ENCODE data around the gene MRPS15.

The MRPS15 gene

DNA sequence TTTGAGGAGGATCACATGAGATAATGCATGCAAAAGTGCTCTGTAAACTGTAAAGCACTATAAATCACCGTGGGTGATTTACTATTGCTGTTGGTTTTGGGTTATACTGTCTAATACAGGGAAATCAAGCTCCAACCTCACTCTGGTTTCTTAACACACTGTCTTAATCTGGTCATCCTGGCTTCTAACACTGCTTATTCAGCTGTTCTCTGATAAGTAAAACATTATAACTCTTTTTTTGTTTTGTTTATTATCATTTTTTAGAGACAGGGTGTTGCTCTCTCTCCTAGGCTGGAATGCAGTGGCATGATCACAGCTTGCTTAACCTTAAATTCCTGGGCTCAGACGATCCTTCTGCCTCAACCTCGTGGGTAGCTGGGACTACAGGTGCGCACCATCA is 44.6 kb downstream of the MRPS15 start:
- DNase-seq (ENCODE audit: low spot score) = no peak

DNA sequence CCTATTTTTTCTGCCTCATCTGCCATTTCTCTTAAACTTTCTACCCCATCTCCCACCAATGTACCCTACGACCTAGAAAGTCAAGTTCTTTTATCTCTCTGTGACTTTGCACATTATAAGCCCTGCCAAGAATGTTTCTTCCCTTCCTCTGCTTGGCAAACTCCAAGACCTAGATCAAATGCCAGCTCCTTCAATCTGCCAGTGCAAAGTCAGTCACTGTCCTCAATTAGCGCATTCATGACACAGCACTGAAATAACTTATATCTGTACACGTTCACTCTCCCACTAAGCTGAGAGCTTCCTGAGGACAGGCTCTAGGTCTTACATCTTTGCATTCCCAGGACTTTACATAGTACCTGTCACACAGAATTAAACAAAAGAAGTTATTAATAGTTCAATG is 45.0 kb downstream of the MRPS15 start:
- no peak for DNase-seq (ENCODE audit: low spot score)

DNA sequence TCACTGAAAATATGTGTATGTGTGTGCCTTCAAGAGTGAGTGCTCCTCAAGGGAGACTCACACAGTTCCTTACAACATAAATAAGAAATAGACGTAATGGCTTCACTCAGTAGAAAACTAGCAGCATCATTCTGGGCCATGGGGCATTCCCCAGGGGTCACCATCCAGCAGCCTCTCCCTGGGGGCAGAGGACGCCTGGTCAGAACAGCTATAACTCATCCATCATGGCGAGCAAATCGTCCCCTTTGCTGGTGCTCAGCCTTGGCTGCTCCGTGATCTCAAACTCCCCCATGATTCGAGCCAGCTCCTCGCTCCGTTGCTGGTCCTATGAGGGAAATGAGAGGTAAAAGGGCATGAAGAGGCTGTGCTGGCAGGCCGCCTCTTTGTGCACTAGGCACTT is 46.3 kb downstream of the MRPS15 start:
- DNase-seq (ENCODE audit: low spot score) = no peak

DNA sequence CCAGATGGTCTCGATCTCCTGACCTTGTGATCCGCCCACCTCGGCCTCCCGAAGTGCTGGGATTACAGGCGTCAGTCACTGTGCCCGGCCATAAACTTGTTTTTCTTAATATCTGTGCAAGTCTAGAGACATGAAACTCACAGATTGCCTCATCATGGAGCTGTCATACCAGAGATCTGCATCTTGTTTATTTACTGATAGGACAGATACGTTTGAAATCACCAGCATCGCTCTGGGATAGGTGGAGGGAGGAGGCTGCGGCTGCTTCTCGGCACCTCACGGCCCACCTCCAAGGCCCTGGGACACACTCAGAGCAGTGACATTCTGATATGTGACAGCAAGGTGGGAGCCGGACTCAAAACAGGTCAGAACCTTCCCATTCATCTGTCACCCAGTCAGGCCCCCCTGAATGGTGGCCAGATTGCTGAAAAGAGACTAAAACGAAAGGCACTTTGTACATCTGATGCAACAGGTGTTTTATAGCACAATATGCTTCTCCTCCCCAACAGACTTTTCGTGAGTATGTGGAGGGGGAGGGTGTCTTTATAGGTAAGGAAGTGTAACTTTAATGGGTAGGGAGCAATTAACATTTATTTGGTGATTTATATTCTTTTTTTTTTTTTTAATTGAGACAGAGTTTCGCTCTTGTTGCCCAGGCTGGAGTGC is 48.4 kb downstream of the MRPS15 start:
- DNase-seq (ENCODE audit: low spot score) = no peak

DNA sequence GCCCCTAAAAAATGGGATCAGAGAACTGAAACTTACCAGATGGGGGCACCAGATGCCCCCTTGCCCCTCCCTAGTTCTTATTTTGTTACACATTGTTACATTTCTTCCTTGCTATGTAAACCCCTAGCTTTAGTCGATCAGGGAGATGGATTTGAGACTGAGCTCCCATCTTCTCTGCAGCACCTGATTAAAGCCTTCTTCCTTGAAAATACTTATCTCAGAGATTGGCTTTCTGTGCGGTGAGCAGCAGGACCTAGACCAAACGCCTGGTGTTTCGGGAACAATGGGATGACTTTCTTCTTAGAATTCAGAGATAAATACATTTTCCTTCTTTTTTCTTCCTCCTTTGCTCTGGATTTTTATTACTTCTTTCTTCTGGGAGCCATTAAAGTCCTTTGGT is 49.8 kb downstream of the MRPS15 start:
- no peak for DNase-seq (ENCODE audit: low spot score)

DNA sequence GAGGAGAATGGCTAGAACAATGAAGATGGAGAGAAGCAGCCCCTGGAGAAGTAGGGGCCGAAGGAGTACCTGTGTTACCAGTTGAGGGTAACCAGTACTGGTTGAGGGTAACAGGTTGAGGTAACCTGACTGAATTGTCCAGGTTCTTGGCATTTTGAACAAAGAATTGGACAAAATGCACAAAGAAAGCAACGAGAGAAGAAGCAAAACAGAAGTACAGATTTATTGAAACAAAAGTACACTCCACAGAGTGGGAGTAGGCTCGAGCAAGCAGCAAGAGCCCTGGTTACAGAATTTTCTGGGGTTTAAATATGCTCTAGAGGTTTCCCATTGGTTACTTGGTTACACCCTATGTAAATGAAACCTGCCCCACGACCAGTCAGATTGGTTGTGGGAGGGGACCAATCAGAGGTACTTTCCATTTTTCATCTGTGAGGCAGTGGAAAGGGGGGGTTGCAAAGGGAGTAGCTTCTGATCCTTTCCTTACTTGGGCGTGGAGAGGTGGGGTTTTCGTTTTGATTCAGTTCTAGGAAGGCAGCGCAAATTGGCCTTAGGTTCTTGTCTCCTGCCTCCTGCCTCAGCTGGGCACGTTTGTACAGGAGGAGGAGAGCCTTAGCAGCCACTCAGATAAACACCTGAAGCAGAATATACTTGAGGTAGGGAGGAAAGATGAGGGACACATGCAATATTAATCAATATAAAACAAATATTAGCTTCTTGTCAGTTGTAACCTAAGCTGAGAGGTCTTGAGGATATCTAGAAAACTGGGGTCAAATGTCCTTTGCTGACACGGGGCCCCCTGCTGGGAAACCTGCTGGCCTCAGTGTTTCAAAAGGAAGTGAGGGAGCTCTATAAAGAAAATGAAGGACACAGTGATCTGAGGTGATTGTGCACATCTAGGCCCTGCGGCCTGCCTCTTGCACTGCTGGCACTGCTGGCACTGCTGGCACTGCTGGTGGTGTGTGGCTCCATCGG is 52.2 kb downstream of the MRPS15 start:
- DNase-seq (ENCODE audit: low spot score) = no peak

DNA sequence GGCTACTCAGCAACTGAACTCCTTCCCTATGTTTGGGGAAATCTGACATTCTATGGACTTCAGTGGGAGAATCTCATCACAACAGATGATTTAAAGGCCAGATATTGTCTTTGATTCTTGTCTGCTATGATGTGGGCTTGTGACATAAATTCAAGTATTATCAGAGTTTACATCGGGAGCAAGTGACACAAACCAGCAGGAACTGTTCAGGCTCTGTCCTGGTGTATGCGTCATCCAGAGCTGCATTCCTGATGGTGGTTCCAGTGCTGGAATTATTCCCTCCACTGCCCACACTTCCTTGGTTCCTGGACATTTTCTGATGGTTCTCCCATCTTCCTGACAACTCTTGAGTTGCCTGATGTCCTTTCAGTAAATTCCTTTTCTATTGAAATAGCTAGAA is 55.7 kb downstream of the MRPS15 start:
- DNase-seq (ENCODE audit: low spot score) = no peak

DNA sequence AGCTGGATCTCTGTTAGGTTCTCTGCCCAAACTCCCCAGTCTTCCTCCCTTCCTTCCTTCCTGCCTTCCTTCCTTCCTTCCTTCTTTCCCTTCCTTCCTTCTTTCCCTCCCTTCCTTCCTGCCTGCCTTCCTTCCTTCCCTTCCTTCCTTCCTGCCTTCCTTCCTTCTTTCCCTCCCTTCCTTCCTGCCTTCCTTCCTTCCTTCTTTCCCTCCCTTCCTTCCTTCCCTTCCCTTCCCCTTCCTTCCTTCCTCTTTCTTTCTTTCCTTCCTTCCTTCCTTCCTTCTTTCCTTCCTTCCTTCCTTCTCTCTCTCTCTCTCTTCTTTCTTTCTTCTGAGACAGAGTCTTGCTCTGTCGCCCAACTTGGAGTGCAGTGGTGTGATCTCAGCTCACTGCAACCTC is 57.7 kb downstream of the MRPS15 start:
- DNase-seq (ENCODE audit: low spot score) = no peak

All from AG20443 (cell line).